Ecto neural progenitor cell (in vitro differentiated cells): ENCODE measurements around the gene C5orf15.
"Not testable (repeated sequence)": the region's sequence is repeated elsewhere in the genome, so short reads cannot be mapped to it uniquely, and the experiment has no call there.

Source experiments
- DNase-seq: peaks from one replicate; pipeline ENCODE4 v3.0.0-alpha.2; 2018; ENCODE audit warnings: low spot score

C5orf15 gene

DNA sequence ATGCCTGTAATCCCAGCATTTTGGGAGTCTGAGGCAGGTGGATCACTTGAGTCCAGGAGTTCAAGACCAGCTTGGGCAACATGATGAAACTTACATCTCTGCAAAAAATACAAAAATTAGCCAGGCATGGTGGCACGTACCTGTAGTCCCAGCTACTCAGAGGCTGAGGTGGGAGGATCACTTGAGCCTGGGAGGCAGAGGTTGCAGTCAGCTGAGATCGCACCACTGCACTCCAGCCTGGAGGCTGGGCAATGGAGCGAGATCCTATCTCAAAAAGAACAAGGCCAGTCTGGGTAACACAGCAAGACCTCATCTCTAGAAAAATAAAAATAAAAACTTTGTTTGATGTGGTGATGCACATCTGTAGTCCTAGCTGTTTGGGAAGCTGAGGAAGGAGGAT lies 30.8 kb downstream of the C5orf15 start:
- not testable (repeated sequence) for DNase-seq

DNA sequence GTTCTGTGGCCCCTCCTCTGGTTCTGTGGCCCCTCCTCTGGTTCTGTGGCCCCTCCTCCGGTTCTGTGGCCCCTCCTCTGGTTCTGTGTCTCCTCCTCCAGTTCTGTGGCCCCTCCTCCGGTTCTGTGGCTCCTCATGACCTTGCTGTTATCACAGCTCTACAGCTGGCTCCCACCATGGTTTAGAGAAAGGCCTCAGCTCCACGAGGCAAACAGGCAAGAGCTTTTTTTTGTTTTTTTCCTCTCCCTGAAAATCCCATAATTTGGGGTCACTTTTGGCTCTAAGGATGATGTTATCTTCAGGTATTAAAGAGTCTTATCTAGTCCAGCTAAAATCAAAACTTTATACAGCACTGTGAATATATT lies 31.8 kb downstream of the C5orf15 start:
- no peak for DNase-seq

DNA sequence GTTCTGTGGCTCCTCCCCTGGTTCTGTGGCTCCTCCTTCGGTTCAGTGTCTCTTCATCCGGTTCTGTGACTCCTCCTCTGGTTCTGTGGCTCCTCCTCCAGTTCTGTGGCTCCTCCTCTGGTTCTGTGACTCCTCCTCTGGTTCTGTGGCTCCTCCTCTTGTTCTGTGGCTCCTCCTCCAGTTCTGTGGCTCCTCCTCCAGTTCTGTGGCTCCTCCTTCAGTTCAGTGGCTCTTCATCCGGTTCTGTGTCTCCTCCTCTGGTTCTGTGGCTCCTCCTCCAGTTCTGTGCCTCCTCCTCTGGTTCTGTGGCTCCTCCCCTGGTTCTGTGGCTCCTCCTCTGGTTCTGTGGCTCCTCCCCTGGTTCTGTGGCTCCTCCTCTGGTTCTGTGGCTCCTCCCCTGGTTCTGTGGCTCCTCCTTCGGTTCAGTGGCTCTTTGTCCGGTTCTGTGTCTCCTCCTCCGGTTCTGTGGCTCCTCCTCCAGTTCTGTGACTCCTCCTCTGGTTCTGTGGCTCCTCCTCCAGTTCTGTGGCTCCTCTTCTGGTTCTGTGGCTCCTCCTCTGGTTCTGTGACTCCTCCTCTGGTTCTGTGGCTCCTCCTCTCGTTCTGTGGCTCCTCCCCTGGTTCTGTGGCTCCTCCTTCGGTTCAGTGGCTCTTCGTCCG lies 32.3 kb downstream of the C5orf15 start:
- not testable (repeated sequence) for DNase-seq

DNA sequence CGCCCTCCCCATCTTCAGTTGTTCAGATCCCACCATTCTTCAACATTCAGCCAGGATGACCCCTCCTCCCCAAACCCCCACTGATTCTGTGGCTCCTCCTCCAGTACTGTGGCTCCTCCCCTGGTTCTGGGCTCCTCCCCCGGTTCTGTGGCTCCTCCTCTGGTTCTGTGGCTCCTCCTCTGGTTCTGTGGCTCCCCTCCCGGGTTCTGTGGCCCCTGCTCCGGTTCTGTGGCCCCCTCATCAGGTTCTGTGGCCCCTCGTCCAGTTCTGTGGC lies 32.8 kb downstream of the C5orf15 start:
- no peak for DNase-seq

DNA sequence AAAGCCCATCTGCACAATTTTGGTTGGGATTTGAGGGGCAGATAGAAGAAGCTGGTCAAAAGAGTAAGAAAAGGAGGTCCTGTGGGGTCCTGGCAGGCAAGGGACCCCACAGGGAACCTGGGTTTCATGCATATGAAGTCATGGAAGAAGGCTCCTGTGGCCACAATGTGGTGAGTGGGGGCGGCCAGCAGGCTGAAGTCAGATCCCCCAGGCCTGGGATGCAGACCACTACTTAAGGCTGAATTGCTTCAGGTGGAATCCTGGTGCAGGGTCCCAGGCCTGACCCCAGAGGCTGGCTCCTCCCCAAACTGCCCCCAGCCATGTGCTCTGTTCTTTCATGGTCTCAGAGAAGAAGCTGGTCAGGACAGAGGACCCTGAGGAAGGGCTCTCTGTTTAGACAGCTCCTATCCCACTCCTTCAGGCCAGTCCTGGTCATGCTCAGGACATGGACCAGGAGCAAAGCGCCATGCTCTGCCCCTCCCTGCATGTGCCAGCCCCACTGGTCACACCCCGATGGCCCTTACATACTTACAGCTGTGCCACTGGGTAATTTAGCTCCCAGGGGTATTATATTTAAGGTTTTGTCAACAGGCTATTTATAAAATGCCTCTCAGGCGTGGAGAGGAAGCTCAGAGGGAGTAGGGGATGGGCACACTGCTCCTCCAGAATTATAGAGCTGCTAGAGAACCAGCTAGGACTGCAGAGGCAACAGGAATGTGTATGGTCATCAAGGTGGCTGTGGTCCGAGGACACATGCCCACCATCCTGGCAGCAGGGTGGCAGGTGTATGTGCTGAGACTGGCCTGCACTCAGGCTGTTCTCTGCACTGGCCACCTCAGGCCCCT lies 33.4 kb downstream of the C5orf15 start:
- no peak for DNase-seq

DNA sequence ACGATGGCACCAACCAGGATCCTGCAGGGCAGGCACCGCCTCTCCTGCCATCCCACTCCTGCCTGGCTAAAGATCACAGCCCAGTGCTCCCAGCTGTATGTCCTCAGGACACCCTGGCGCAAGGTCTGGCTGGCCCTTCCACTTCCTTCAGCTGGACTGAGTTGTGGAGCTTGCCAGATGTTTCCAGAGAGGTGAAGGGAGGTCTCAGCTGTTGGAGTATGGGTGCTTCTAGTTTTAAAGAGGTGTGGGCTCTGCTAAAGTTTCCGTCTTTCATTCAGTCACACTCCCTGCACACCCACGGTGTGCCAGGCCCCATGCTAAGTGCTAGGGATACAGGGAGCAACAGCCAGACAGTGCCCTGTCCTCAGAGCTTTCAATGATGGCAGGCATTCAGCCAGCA lies 34.1 kb downstream of the C5orf15 start:
- DNase-seq: no peak

DNA sequence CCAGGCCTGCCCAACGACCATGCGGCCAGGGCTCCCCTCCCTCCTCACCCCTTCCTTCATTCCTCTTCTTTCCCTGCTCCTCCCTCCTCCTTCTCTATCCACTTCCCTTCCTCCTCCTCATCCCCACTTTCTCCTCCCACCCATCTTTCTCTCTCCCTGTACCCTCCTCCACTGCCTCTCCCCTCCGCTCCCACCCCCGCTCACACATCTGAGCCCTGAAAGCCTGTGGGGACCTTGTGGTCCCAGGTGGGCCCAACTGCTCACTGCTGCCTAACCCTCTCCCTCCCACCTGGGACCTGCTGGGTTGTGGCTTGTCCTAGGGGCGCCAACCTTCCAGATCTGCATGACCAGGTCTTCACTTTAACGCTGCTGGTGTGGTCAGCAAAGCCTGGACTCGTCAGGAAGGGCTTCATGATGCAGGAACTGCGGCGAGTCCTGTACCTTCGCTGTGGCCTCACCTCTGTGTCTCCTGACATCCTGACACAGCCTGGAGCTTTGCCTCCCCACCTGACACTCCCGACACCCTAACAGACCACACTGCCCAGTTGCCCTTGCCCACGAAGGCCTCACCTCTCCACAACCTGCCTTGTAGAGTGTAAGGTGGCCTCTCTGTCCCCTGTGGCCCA lies 34.6 kb downstream of the C5orf15 start:
- no peak for DNase-seq

DNA sequence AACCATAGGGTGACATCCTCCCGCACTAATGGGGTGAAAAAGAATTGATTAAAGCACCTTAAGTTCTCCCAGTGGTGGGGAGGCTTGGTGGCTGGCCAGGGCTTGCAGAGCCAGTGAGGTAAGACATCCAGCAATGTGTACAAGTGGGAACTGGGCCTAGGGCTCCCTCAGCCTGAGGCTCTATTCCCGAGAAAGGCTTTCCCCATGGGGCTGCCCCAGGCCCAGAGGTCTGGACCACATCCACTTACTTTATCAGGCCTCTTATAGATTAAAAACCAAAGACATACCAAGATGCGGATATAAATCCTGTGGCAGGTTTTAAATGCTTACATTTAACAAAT lies 35.3 kb downstream of the C5orf15 start:
- DNase-seq: no peak

DNA sequence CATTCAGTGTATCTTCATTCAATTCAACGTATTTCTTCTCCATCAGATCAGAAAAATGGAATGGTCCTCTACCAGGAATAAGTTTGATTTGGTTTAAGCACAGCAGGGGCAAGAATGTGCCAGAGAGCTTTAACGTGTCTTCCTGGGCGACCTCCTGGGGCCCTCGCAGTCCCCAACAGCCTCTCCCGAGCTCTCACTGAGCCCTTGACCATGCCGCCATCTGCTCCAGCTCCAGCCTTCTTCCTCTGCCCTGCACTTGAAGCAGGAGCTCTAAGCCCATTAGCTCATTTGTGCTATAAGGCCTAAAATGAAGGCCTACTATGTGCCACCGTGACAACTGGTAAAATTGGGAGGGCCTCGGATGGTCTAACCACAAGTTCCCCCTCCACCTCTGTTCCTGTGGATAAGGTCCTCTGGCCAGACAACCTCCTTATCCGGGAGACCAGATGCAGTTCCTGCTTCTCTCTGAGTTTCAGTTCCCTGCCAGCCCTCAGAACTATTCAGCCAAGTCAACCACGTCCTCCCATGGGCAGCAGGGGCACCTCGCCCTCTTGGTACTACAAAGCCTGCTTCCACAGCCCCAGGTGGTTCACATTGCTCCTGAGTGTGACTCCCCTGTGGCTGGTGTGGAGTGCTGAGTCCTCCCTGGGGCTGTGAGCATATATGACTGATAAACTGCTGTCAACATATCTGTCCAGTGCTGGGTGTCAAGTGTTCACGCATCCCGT lies 35.8 kb downstream of the C5orf15 start:
- no peak for DNase-seq

DNA sequence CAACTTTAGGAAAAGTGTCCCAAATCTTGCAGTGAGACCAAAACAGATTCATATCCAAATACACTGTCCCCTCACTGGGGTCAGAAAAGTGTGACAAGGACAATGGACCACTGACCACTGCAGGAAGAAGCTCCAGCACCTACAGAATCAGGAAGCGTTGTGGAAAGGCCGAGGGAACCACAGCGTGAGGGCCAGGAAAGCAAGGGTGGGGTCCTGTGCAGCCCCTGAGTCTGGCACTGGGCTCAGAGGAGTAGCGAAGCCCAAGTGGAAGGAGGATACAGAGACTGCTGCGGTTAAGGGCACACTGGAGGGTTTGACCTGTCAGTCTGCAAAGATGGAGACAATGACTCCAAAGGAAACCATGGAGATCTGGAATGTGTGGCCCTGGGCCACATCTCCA lies 36.9 kb downstream of the C5orf15 start:
- no peak for DNase-seq

DNA sequence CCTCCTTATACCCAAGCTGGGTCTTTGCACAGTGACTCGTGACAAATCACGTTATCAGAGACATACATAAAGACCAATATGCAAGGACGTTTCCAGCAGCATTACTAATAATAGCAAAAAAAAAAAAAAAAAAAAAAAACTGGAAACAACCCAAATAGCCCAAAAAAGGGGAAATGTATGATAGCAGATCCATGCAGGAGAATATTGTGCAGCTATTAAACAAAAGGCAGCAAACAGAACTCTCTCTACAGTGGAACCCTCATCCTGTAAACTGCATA lies 37.7 kb downstream of the C5orf15 start:
- DNase-seq: no peak

DNA sequence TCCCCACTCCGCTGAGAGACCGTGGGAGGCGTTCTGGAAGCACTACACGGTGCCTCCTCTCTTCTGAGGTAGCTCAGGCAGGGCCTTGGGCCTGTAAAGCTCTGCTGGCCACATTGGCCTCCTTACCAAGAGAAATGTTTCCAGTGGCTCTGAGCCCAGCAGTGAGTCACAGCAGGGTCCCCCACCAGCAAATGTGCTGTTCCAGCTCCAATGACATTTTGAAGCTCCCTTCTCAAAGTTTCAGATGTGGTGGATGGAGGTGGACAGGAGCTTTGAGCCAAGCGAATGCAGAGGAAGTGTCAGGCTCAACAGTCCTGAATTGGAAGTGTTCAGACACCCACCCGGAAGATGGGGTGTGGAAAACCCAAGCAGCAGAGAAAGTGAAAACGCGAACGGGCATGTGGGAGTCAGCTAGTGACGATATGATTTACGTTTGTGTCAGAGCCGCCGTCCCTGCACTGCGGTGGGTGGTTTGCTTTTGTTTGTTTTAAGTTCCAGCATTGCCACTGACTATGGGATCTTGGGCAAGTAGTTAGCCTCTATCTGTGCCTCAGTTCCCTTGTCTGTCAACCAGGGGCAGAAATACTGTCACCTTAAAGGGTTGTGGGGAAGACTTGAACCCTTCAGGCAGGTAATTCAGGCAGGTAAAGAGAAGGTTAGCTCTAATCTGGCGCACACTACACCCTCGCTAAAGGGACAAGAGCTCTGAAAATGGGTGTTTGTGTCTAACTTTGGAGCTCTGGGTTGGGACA lies 38.2 kb downstream of the C5orf15 start:
- DNase-seq: no peak

DNA sequence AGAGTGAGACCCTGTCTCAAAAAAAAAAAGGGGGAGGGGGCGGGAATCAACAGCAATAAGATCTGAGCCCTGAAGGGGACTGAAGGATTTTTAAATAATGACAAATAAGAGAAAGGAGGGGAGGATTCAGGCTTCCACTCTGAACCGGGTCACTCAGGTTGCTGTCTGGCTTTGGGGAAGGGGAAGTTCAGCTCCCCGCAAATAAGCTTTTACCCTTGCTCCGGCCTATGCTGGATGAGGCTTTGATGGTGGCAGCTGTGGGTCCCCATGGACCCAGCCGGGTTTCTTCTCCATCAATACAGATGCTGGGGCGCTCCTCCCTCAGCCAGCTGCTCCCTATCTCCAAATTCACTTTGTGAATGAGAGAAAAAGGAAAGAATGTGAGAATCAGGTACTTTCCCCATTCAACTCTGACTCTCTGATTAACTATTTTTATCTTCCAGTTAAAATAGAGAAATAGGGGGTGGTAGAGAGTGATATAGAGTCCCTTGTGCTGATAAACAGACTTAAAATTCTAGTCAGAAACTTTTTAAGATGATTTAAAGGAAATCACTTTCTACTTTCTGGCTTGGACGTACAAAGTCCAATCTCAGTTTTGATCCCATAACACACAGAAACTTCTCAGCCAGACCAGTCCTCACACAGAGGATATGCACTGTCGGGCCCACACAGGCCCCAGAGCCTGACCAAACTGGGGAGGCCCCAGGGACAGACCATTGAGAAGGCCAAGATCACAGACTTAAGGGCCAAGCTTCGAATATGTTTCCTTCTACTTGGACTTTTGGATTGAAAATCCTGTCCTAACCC lies 39.6 kb downstream of the C5orf15 start:
- DNase-seq: no peak

DNA sequence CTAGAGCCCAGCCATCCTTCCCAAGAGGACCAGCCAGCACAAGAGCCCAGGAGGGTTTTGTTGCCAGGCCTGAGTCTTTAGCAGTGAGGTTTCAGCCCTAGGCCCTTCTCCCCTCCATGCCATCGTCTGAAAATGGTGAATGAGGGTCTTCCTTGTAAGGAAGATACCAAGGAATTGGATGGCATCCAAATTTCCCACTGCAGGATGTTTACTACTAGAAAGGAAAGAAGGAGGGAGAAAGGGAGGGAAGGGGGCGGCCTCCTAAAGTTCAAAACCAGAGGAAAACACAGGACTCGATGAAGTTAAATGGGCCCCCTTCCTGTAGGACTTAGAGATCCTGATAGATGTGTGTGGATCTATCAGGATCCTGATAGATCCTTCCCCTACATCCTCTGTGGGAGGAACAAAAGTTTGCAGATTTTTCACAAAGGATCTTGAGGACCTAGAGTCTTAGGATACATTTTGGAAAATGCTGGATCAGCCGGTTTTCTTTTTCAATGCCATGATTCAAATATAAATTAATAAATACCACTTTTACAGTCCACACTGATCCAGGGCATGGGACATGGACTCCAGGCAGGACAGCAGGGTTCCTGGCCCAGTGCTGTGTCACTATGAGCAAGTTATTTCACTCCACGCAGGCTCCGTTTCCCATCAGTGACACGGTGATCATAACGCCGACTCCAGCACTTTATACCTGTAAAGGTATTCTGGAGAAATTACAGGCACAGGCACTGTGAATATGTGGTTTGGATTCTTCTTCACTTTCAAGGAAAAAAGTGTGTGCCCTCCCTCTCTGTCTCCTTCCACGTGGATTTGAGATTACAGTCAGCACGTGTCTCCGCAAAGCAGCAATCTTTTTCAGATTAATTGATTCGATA lies 40.9 kb downstream of the C5orf15 start:
- no peak for DNase-seq

DNA sequence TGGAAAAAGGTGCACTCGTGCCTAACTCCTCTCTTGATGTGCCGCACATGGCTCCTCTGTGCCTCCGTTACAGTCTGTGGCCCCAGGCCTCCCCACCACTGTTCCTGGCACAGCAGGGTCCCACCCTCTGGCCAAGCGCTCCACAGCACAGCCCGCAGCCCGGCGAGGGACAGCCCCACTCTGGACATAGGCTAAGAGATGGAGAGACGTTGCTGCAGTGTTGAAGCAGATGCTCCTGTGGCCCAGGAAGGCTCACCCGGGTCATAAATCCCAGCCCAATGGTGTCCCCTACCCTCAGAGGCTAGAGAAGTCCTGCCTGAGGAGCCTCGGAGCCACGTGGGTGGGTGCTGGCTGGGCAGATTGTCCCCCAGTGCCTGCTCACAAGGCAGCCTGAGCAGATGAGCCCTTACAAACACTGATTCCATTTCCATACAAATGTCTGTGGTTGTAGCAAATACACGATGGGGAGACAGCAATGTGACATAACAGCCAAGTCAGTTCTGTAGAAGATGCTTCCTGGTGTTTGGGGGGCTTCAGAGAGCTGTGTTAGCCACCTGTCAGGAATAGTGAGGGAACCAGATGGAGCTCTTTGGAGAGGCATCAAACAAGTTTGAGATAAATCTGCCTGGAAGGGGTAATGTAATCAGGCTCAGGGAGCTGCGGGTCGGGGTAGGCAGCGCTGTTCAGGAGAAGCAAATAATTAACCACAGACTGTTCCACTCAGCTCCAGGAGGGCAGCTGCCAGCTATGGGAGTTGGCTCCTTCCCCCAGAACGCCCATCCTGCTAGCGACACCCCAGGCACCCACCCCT lies 41.7 kb downstream of the C5orf15 start:
- no peak for DNase-seq

DNA sequence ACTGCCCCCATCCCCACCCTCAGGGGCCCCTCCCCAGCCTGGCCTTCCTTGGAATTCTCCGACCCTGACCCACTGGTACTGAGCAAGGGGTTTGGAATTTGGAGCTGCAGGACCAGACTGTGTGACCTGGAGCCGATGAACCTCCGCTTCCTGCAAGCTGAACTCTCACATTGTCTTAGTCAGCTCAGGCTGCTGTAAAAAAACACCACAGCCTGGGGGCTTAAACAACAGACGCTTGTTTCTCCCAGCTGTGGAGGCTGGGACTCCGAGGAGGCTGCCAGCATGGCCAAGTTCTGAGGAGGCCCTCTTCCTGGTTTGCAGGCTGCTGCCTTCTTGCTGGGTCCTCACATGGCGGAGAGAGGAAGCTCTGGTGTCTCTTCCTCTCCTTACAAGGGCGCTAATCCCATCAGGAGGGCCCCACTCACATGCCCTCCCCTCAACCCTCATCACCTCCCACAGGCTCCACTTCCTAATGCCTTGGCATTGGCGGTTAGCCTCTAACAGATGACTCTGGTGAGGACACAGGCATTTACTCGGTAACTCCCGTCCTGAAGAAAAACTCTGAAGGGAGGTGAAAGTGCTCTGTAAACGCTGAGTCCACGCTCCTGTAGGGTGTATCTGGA lies 42.4 kb downstream of the C5orf15 start:
- DNase-seq: no peak

DNA sequence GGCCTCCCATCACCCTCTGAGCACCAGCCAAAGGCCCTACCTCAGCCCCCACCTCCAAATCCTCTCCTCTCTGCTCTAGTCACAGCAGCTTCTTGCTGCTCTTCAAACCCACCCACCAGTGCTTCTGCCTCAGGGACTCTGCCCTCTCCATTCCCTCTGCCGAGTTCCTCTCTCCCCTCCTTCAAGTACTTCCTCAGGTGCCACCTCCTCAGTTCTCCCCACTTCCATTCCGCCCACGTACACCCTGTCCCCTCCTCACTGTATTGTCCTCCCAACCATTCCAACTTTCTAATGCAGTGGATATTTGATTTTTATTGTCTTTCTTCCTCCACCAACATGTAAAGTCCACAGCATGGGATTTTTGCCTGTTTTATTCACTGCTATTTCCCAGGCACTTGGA lies 43.2 kb downstream of the C5orf15 start:
- no peak for DNase-seq

DNA sequence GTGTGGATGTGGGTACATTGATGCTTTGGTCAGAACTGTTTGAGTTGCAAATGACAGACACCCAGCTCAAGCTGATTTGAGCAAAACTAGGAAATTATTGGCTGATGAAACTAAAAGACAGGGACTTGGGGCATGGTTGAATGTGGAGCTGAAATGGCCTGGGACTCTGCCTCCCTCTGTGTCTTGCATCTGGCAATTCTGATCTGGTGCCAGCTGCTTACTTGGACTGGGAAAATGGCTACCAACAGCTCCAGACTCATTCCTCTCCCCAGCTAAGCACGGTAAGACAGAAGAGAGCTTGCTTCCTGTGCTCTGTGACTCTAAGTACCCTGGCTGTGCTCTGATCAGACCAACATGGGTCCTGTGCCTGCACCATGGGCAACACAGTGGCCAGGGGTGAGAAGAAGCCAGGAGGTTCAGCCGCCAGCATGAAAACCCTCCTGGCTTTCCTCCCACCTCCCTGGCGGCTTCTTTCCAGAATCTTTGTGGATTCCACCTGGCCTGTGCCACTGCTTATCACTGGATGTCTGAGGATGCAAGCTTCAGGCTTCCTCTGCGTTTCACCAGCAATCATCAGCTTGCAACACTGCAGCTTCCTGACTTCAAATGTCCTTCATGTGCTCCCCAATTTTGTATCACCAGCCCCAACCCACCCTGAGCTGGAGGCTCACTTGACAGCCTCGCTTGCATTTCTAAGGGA lies 44.1 kb downstream of the C5orf15 start:
- DNase-seq: no peak

DNA sequence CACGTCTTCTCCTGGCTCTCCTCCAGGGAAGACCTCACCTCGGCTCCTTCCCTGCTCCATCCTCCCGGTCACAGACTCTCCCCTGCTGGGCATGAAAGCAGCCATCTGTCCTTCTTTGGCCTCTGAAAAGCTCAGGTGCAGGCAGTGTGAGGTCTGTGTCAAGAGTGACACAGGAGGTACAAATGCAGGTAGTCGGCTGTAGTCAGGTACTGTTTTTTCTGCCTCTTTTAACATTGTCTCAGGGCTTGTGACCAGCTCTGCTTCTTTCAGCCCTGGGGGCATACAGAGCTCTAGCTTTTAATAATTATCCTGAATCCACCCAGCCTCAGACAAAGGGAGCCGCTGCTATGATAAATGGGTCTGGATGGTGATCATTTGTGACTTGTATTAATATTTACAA lies 46.4 kb downstream of the C5orf15 start:
- DNase-seq: no peak
